DND-41 (cell line): ENCODE measurements around the gene NXPH4.

Experiments used
- EZH2 ChIP-seq: IDR thresholded peaks from 3 replicates; pipeline ENCODE4 v1.6.1; 2012; ENCODE audit warnings: borderline replicate concordance, low read depth, mild to moderate bottlenecking, moderate library complexity, low read length, inconsistent platforms; ENCODE audit not compliant: severe bottlenecking
- TF ChIP-seq, protein P1 (sequence below): IDR thresholded peaks from 2 replicates; pipeline ENCODE4 v1.5.1; 2012; ENCODE audit warnings: borderline replicate concordance, low read length, moderate library complexity, mild to moderate bottlenecking; ENCODE audit not compliant: poor library complexity, severe bottlenecking; ENCODE audit errors: extremely low read depth

DNA sequence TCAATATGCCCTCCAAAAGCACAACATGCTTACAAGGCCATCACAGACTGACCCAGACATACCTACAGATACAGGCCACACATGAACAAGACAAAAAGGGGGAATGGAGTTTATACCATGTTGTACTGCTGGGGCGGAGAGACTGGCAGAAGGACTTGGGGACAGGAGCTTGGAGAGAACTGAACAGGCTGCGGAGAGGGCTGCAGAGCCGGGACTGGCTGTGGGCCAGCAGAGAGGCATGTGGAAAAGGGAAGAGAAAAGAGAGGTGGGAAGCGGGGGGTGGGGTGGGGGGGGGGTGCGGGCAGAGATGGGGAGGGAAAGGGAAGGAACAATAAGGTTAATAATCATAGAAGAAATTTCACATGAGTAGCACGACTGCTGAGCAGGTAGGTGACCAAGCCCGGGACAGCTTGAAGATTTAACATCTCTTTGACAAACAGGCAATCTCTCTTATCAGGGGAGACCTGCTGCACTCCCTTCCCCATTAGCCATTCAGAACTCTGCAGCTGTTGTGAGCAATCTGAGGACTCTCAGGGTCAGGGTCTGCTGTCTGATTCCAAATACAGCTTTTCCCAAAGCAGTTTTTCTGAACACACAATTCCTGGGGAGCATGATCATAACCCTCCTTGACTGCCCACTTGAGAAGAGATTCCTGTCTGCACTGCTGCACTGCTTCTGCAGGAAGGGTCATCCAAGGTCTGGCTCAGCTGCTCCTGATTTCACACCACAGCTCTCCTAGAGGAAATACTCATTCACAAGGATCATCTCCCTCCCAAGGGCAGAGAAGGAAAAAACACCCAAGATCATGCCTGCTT is 56.0 kb downstream of the NXPH4 start:
- TF ChIP-seq, protein P1, sequence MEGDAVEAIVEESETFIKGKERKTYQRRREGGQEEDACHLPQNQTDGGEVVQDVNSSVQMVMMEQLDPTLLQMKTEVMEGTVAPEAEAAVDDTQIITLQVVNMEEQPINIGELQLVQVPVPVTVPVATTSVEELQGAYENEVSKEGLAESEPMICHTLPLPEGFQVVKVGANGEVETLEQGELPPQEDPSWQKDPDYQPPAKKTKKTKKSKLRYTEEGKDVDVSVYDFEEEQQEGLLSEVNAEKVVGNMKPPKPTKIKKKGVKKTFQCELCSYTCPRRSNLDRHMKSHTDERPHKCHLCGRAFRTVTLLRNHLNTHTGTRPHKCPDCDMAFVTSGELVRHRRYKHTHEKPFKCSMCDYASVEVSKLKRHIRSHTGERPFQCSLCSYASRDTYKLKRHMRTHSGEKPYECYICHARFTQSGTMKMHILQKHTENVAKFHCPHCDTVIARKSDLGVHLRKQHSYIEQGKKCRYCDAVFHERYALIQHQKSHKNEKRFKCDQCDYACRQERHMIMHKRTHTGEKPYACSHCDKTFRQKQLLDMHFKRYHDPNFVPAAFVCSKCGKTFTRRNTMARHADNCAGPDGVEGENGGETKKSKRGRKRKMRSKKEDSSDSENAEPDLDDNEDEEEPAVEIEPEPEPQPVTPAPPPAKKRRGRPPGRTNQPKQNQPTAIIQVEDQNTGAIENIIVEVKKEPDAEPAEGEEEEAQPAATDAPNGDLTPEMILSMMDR = no peak
- no peak for TF ChIP-seq EZH2
